GM19238 (cell line): ENCODE results near the gene ALG8.
"Not testable (repeated sequence)": the region's sequence is repeated elsewhere in the genome, so short reads cannot be mapped to it uniquely, and the experiment has no call there.

ENCODE experiments used
- DNase-seq: peaks from one replicate; pipeline ENCODE4 v3.0.0; 2011; ENCODE audit warnings: low spot score; ENCODE audit not compliant: insufficient read length

Gene ALG8

GRCh38 chr11:78072455-78072854, 67.0 kb downstream of the ALG8 start:
- DNase-seq: no peak

- no peak for DNase-seq
These were observed 67.7 kb downstream of the ALG8 start for GRCh38 chr11:78071717-78072116.

- no peak for DNase-seq
These were observed 68.8 kb downstream of the ALG8 start for GRCh38 chr11:78070621-78071020.

GRCh38 chr11:78069465-78069864, 70.0 kb downstream of the ALG8 start:
- DNase-seq: no peak

- DNase-seq: no peak
These were observed 71.7 kb downstream of the ALG8 start for GRCh38 chr11:78067704-78068103.

GRCh38 chr11:78066471-78066870, 73.0 kb downstream of the ALG8 start:
- no peak for DNase-seq

GRCh38 chr11:78065203-78065602, 74.2 kb downstream of the ALG8 start:
- DNase-seq: no peak

- DNase-seq: no peak
These were observed 75.8 kb downstream of the ALG8 start, which contains the start of gene THRSP for GRCh38 chr11:78063440-78064181. TSS of gene THRSP (plus strand) at chr11:78063861. CDS start at chr11:78063882, 21 bp downstream.

GRCh38 chr11:78062671-78063070, 76.8 kb downstream of the ALG8 start:
- no peak for DNase-seq

- DNase-seq: no peak
These were observed 77.5 kb downstream of the ALG8 start for GRCh38 chr11:78061921-78062311.

- DNase-seq: no peak
These were observed 78.1 kb downstream of the ALG8 start for GRCh38 chr11:78061088-78061920.

- DNase-seq: no peak
These were observed 78.9 kb downstream of the ALG8 start for GRCh38 chr11:78060533-78060932.

- DNase-seq: not testable (repeated sequence)
These were observed 79.6 kb downstream of the ALG8 start for GRCh38 chr11:78059749-78060328.

- DNase-seq: no peak
These were observed 81.9 kb downstream of the ALG8 start for GRCh38 chr11:78057462-78058055.

GRCh38 chr11:78056093-78056492, 83.3 kb downstream of the ALG8 start:
- DNase-seq: no peak

GRCh38 chr11:78054971-78055370, 84.5 kb downstream of the ALG8 start:
- no peak for DNase-seq

GRCh38 chr11:78050964-78051831, 88.2 kb downstream of the ALG8 start:
- no peak for DNase-seq
